ENCODE measurements around the gene COBLL1.

- TF ChIP-seq TAF1 (IDR thresholded peaks at IDR 0.05; ENCODE audit: borderline replicate concordance, low read depth, low read length) = no peak
- TF ChIP-seq POLR2A (IDR thresholded peaks at IDR 0.05; ENCODE audit: low read depth, low read length) = no peak
- TF ChIP-seq POLR2AphosphoS5 (IDR thresholded peaks at IDR 0.05; ENCODE audit: low read depth, low read length) = no peak
Measured at GRCh38 chr2:164661349-164661748, 180.3 kb downstream of the COBLL1 start.

All from GM12892 (cell line).